NCI-H774 (cell line): ENCODE results near the gene OSBPL1A.

ENCODE experiments used
- DNase-seq: peaks from one replicate; lab custom pipeline; 2025; lab: John Stamatoyannopoulos, UW

OSBPL1A gene

GRCh38 chr18:24397694-24398368 lies at the start of gene OSBPL1A:
OSBPL1A (minus strand) TSS chr18:24397824; CDS start chr18:24377533, 20,291 bp downstream.
- DNase-seq, result peak; percentile 91

GRCh38 chr18:24446953-24447538 lies 49.4 kb upstream of the OSBPL1A start:
- no peak for DNase-seq

- no peak for DNase-seq
Observed at GRCh38 chr18:24446453-24446852, 48.8 kb upstream of the OSBPL1A start.

- no peak for DNase-seq
Observed at GRCh38 chr18:24443870-24444269, 46.2 kb upstream of the OSBPL1A start.

GRCh38 chr18:24436939-24437338 lies 39.3 kb upstream of the OSBPL1A start:
- no peak for DNase-seq

GRCh38 chr18:24432618-24433017 lies 35.0 kb upstream of the OSBPL1A start:
- no peak for DNase-seq

GRCh38 chr18:24429188-24429587 lies 31.6 kb upstream of the OSBPL1A start:
- DNase-seq, result no peak

- DNase-seq, result no peak
Observed at GRCh38 chr18:24428709-24429108, 31.1 kb upstream of the OSBPL1A start.

GRCh38 chr18:24427484-24427883 lies 29.9 kb upstream of the OSBPL1A start:
- DNase-seq, result no peak

GRCh38 chr18:24426398-24427294 lies 29.0 kb upstream of the OSBPL1A start, which contains the start of gene IMPACT:
IMPACT (plus strand) TSS chr18:24426670; CDS start chr18:24426757, 87 bp downstream.
- peak; percentile 87 for DNase-seq

GRCh38 chr18:24426073-24426397 lies 28.4 kb upstream of the OSBPL1A start:
- DNase-seq, result no peak

GRCh38 chr18:24421831-24422230 lies 24.2 kb upstream of the OSBPL1A start:
- DNase-seq, result peak; percentile 59

GRCh38 chr18:24420551-24420950 lies 22.9 kb upstream of the OSBPL1A start:
- DNase-seq, result peak; percentile 41

GRCh38 chr18:24417480-24417879 lies 19.9 kb upstream of the OSBPL1A start:
- no peak for DNase-seq

GRCh38 chr18:24414349-24415003 lies 16.9 kb upstream of the OSBPL1A start:
- DNase-seq, result no peak

GRCh38 chr18:24413148-24413547 lies 15.5 kb upstream of the OSBPL1A start:
- no peak for DNase-seq

- no peak for DNase-seq
Observed at GRCh38 chr18:24408496-24408895, 10.9 kb upstream of the OSBPL1A start.

GRCh38 chr18:24404591-24404990 lies 7.0 kb upstream of the OSBPL1A start:
- DNase-seq, result no peak

GRCh38 chr18:24403076-24403475 lies 5.5 kb upstream of the OSBPL1A start:
- no peak for DNase-seq

- DNase-seq, result no peak
Observed at GRCh38 chr18:24402209-24402785, 4.7 kb upstream of the OSBPL1A start.

- DNase-seq, result no peak
Observed at GRCh38 chr18:24400587-24400986, 3.0 kb upstream of the OSBPL1A start.

GRCh38 chr18:24398540-24398939 lies 916 bp upstream of the OSBPL1A start:
- DNase-seq, result no peak
